OCI-LY1 (cell line): ENCODE results near the gene ZBTB22.
"Not testable (repeated sequence)": the region's sequence is repeated elsewhere in the genome, so short reads cannot be mapped to it uniquely, and the experiment has no call there.

Experiments
- CTCF ChIP-seq: fragments of 200-600 bp; sonication (generic), shearing (Covaris generic); IDR thresholded peaks from 2 replicates; pipeline ENCODE4 v1.5.1; 2017; ENCODE audit warnings: mild to moderate bottlenecking, antibody characterized with exemption, low read length, moderate library complexity, mixed read lengths
- EZH2 ChIP-seq: fragments of 200-600 bp; sonication (generic), shearing (Covaris generic); IDR thresholded peaks from 2 replicates; pipeline ENCODE4 v1.8.0; 2017; ENCODE audit warnings: borderline replicate concordance, mixed run types, mild to moderate bottlenecking, antibody characterized with exemption, low read length, moderate library complexity, mixed read lengths

GRCh38 chr6:33275795-33276580 is 41.6 kb downstream of the ZBTB22 start:
- not testable (repeated sequence) for TF ChIP-seq CTCF, EZH2
